HEK293 (cell line): ENCODE measurements around the gene F3.

ENCODE experiments used
- CTCF ChIA-PET: fragments of 350-600 bp; formaldehyde crosslinking; extraction: SDS; loops from one replicate; lab custom pipeline; 2021; ENCODE audit warnings: antibody characterized with exemption; lab: Yijun Ruan, JAX
- POLR2A ChIA-PET: fragments of 300-600 bp; formaldehyde crosslinking; extraction: SDS; loops from one replicate; lab custom pipeline; 2020; ENCODE audit warnings: antibody characterized with exemption, inconsistent platforms; lab: Yijun Ruan, JAX
- H3K27ac ChIP-seq: fragments of 200-500 bp; sonication (Bioruptor generic); 2 replicates; pipeline ENCODE4 v1.5.1; 2014; ENCODE audit warnings: low read depth, low read length, control low read depth, inconsistent platforms; ENCODE audit errors: extremely low read depth
- H3K36me3 ChIP-seq, 2 experiments: fragments of 200-500 bp in 1 of 2; sonication (Bioruptor generic) in 1 of 2; 1 replicate in 1 of 2; 2 replicates in 1 of 2; pipeline ENCODE4 v1.5.1; 2014 to 2017; ENCODE audit warnings: inconsistent platforms in 2 of 2, low read length in 2 of 2; ENCODE audit not compliant: control insufficient read depth in 2 of 2, insufficient read depth in 1 of 2
- H3K4me1 ChIP-seq: fragments of 200-500 bp; sonication (Bioruptor generic); 2 replicates; pipeline ENCODE4 v1.5.1; 2014; ENCODE audit warnings: mild to moderate bottlenecking, low read length, inconsistent platforms; ENCODE audit not compliant: control insufficient read depth, insufficient read depth
- H3K4me3 ChIP-seq: 2 replicates; pipeline ENCODE4 v1.5.1; 2011; ENCODE audit warnings: low read depth, mild to moderate bottlenecking, control low read depth, low read length, moderate library complexity
- H3K9me3 ChIP-seq: fragments of 200-500 bp; sonication (Bioruptor generic); 2 replicates; pipeline ENCODE4 v1.5.1; 2014; ENCODE audit warnings: low read depth, low read length, inconsistent platforms; ENCODE audit not compliant: control insufficient read depth, insufficient read depth
- GLI4 ChIP-seq: fragments of 450-650 bp; formaldehyde crosslinking; IDR thresholded peaks from 2 replicates; pipeline ENCODE4 v1.5.1; 2016; ENCODE audit warnings: missing biosample characterization, missing genetic modification characterization
- KLF9 ChIP-seq: fragments of 450-650 bp; formaldehyde crosslinking; IDR thresholded peaks from 2 replicates; pipeline ENCODE4 v1.5.1; 2016; ENCODE audit warnings: missing biosample characterization, missing genetic modification characterization, low read depth
- ZFP3 ChIP-seq: fragments of 450-650 bp; formaldehyde crosslinking; IDR thresholded peaks from 2 replicates; pipeline ENCODE4 v1.5.1; 2016; ENCODE audit warnings: low read depth, missing biosample characterization, missing genetic modification characterization
- ZNF221 ChIP-seq: fragments of 450-650 bp; formaldehyde crosslinking; IDR thresholded peaks from 2 replicates; pipeline ENCODE4 v1.5.1; 2017; ENCODE audit warnings: missing biosample characterization, missing genetic modification characterization, borderline replicate concordance
- ZNF223 ChIP-seq: fragments of 450-650 bp; formaldehyde crosslinking; IDR thresholded peaks from 2 replicates; pipeline ENCODE4 v1.5.1; 2016; ENCODE audit warnings: missing biosample characterization, missing genetic modification characterization
- ZNF24 ChIP-seq: fragments of 450-650 bp; formaldehyde crosslinking; IDR thresholded peaks from 2 replicates; pipeline ENCODE4 v1.5.1; 2016; ENCODE audit warnings: missing biosample characterization, missing genetic modification characterization
- ZNF302 ChIP-seq: fragments of 450-650 bp; formaldehyde crosslinking; IDR thresholded peaks from 2 replicates; pipeline ENCODE4 v1.5.1; 2016; ENCODE audit warnings: missing biosample characterization, missing genetic modification characterization, low read depth
- ZNF37A ChIP-seq: fragments of 450-650 bp; IDR thresholded peaks from 2 replicates; pipeline ENCODE4 v1.5.1; 2018; ENCODE audit warnings: missing biosample characterization, missing genetic modification characterization
- ZNF416 ChIP-seq: fragments of 450-650 bp; formaldehyde crosslinking; IDR thresholded peaks from 2 replicates; pipeline ENCODE4 v1.5.1; 2016; ENCODE audit warnings: missing biosample characterization, missing genetic modification characterization
- ZNF473 ChIP-seq: fragments of 450-650 bp; formaldehyde crosslinking; IDR thresholded peaks from 2 replicates; pipeline ENCODE4 v1.5.1; 2017; ENCODE audit warnings: missing biosample characterization, missing genetic modification characterization
- ZNF514 ChIP-seq: fragments of 450-650 bp; formaldehyde crosslinking; IDR thresholded peaks from 2 replicates; pipeline ENCODE4 v1.5.1; 2016; ENCODE audit warnings: missing biosample characterization, missing genetic modification characterization
- ZNF549 ChIP-seq: fragments of 450-650 bp; IDR thresholded peaks from 2 replicates; pipeline ENCODE4 v1.5.1; 2018; ENCODE audit warnings: missing biosample characterization, missing genetic modification characterization, mild to moderate bottlenecking, inconsistent platforms, moderate library complexity
- ZNF558 ChIP-seq: fragments of 450-650 bp; formaldehyde crosslinking; IDR thresholded peaks from 2 replicates; pipeline ENCODE4 v1.5.1; 2016; ENCODE audit warnings: missing biosample characterization, missing genetic modification characterization
- ZNF561 ChIP-seq: fragments of 450-650 bp; IDR thresholded peaks from 2 replicates; pipeline ENCODE4 v1.5.1; 2018; ENCODE audit warnings: missing biosample characterization, missing genetic modification characterization, borderline replicate concordance
- ZNF610 ChIP-seq: fragments of 450-650 bp; formaldehyde crosslinking; IDR thresholded peaks from 2 replicates; pipeline ENCODE4 v1.5.1; 2016; ENCODE audit warnings: missing biosample characterization, missing genetic modification characterization, borderline replicate concordance
- ZNF629 ChIP-seq: fragments of 450-650 bp; formaldehyde crosslinking; IDR thresholded peaks from 2 replicates; pipeline ENCODE4 v1.5.1; 2017; ENCODE audit warnings: missing biosample characterization, missing genetic modification characterization
- ZNF677 ChIP-seq: fragments of 450-650 bp; IDR thresholded peaks from 2 replicates; pipeline ENCODE4 v1.5.0; 2018; ENCODE audit warnings: missing biosample characterization, mild to moderate bottlenecking, missing genetic modification characterization, moderate library complexity
- ZNF707 ChIP-seq: fragments of 450-650 bp; formaldehyde crosslinking; IDR thresholded peaks from 2 replicates; pipeline ENCODE4 v1.5.1; 2016; ENCODE audit warnings: missing biosample characterization, missing genetic modification characterization
- TF ChIP-seq, protein P1 (sequence below): fragments of 450-650 bp; formaldehyde crosslinking; IDR thresholded peaks from 2 replicates; pipeline ENCODE4 v1.5.1; 2016; ENCODE audit warnings: missing biosample characterization, missing genetic modification characterization
- TF ChIP-seq, protein P2 (sequence below): fragments of 450-650 bp; formaldehyde crosslinking; IDR thresholded peaks from 2 replicates; pipeline ENCODE4 v1.5.1; 2016; ENCODE audit warnings: missing biosample characterization, missing genetic modification characterization
- TF ChIP-seq, protein P3 (sequence below): fragments of 450-650 bp; formaldehyde crosslinking; IDR thresholded peaks from 2 replicates; pipeline ENCODE4 v1.5.1; 2017; ENCODE audit warnings: missing biosample characterization, mild to moderate bottlenecking, missing genetic modification characterization, moderate library complexity
- TF ChIP-seq, protein P4 (sequence below): fragments of 450-650 bp; formaldehyde crosslinking; IDR thresholded peaks from 2 replicates; pipeline ENCODE4 v1.5.1; 2016; ENCODE audit warnings: missing biosample characterization, missing genetic modification characterization
- TF ChIP-seq, protein P5 (sequence below): fragments of 450-650 bp; formaldehyde crosslinking; IDR thresholded peaks from 2 replicates; pipeline ENCODE4 v1.5.1; 2017; ENCODE audit warnings: missing biosample characterization, missing genetic modification characterization
- TF ChIP-seq, protein P6 (sequence below): fragments of 450-650 bp; formaldehyde crosslinking; IDR thresholded peaks from 2 replicates; pipeline ENCODE4 v1.5.1; 2017; ENCODE audit warnings: missing biosample characterization, missing genetic modification characterization

Gene F3

DNA sequence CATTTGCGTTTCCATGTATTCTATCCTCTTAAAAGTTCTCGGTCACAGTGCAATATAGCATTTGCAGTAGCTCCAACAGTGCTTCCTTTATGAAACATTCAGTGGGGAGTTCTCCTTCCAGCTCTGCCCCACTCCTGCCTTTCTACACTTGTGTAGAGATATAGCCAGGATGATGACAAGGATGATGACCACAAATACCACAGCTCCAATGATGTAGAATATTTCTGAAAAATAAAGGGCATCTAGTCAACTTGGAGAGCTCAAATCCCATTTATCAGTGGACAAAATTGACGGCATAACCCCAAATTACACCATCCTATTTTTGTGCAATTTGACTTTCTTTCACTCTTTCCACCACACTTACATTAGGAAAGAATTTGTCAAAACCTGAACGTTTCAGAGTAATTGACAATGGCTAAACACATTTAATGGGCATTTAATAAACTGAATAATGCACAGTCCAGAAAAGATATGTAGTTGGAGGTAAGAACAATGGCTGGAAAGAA lies 11.1 kb downstream of the F3 start:
- Histone ChIP-seq H3K36me3 (peaks cover 0 to 48% of the 10 kb centered on the region in 2 experiments; a peak in 2 of 3 replicates), H3K9me3 (no peaks in the 10 kb centered on the region)
- CTCF ChIA-PET = interaction anchor here (0.9 to 6.5 kb wide), 4 partner anchors 17 to 275 kb away, joined by 3 to 48 read pairs (median 8); no protein-coding TSS in a partner anchor

DNA sequence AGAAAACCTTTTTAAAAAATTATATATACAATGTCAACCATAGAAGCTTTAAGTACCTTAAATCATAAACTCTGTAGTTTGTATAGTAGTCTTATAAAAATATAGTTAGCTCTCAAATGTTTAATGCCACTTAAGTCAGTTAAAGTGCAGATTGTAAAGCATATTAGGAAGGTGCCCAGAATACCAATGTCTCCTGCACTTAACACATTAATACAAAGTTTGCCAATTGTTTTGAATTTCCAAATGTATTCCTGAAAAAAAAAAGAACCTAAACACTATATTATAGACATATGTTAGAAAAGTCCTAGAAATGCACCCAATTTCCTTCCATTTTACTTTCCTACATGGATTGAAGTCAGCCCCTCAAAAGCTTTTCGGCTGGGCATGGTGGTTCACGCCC lies 12.1 kb downstream of the F3 start:
- no peak overlapping the region for H3K27ac ChIP-seq
- no peak overlapping the region for H3K4me3 ChIP-seq
- peaks cover 0 to 38% of the 10 kb centered on the region in 2 experiments; a peak in 2 of 3 replicates for H3K36me3 ChIP-seq
- no peaks in the 10 kb centered on the region for H3K4me1 ChIP-seq
- ChIA-PET CTCF (interaction anchor here (0.6 to 6.5 kb wide), 8 partner anchors 16 to 283 kb away, joined by 3 to 48 read pairs (median 4); no protein-coding TSS in a partner anchor), POLR2A (no interaction called here)
- H3K9me3 ChIP-seq = no peaks in the 10 kb centered on the region
- no peak for TF ChIP-seq ZNF610
- no peak for TF ChIP-seq ZNF473 (tag by site-specific recombination)
- no peak for TF ChIP-seq ZNF549 (tag by site-specific recombination)
- TF ChIP-seq ZNF558 (tag by site-specific recombination) = no peak
- no peak for TF ChIP-seq ZFP3
- TF ChIP-seq, protein P1, sequence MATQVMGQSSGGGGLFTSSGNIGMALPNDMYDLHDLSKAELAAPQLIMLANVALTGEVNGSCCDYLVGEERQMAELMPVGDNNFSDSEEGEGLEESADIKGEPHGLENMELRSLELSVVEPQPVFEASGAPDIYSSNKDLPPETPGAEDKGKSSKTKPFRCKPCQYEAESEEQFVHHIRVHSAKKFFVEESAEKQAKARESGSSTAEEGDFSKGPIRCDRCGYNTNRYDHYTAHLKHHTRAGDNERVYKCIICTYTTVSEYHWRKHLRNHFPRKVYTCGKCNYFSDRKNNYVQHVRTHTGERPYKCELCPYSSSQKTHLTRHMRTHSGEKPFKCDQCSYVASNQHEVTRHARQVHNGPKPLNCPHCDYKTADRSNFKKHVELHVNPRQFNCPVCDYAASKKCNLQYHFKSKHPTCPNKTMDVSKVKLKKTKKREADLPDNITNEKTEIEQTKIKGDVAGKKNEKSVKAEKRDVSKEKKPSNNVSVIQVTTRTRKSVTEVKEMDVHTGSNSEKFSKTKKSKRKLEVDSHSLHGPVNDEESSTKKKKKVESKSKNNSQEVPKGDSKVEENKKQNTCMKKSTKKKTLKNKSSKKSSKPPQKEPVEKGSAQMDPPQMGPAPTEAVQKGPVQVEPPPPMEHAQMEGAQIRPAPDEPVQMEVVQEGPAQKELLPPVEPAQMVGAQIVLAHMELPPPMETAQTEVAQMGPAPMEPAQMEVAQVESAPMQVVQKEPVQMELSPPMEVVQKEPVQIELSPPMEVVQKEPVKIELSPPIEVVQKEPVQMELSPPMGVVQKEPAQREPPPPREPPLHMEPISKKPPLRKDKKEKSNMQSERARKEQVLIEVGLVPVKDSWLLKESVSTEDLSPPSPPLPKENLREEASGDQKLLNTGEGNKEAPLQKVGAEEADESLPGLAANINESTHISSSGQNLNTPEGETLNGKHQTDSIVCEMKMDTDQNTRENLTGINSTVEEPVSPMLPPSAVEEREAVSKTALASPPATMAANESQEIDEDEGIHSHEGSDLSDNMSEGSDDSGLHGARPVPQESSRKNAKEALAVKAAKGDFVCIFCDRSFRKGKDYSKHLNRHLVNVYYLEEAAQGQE (tag by site-specific recombination) = no peak
- TF ChIP-seq, protein P2, sequence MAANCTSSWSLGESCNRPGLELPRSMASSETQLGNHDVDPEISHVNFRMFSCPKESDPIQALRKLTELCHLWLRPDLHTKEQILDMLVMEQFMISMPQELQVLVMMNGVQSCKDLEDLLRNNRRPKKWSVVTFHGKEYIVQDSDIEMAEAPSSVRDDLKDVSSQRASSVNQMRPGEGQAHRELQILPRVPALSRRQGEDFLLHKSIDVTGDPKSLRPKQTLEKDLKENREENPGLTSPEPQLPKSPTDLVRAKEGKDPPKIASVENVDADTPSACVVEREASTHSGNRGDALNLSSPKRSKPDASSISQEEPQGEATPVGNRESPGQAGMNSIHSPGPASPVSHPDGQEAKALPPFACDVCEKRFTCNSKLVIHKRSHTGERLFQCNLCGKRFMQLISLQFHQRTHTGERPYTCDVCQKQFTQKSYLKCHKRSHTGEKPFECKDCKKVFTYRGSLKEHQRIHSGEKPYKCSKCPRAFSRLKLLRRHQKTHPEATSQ (tag by site-specific recombination) = no peak
- no peak for TF ChIP-seq GLI4
- TF ChIP-seq ZNF24 (tag by site-specific recombination) = no peak
- TF ChIP-seq, protein P3, sequence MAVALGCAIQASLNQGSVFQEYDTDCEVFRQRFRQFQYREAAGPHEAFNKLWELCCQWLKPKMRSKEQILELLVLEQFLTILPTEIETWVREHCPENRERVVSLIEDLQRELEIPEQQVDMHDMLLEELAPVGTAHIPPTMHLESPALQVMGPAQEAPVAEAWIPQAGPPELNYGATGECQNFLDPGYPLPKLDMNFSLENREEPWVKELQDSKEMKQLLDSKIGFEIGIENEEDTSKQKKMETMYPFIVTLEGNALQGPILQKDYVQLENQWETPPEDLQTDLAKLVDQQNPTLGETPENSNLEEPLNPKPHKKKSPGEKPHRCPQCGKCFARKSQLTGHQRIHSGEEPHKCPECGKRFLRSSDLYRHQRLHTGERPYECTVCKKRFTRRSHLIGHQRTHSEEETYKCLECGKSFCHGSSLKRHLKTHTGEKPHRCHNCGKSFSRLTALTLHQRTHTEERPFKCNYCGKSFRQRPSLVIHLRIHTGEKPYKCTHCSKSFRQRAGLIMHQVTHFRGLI = no peak
- no peak for TF ChIP-seq ZNF223 (tag by site-specific recombination)
- no peak for TF ChIP-seq ZNF221 (tag by site-specific recombination)
- TF ChIP-seq, protein P4, sequence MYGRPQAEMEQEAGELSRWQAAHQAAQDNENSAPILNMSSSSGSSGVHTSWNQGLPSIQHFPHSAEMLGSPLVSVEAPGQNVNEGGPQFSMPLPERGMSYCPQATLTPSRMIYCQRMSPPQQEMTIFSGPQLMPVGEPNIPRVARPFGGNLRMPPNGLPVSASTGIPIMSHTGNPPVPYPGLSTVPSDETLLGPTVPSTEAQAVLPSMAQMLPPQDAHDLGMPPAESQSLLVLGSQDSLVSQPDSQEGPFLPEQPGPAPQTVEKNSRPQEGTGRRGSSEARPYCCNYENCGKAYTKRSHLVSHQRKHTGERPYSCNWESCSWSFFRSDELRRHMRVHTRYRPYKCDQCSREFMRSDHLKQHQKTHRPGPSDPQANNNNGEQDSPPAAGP = no peak
- no peak for TF ChIP-seq ZNF514 (tag by site-specific recombination)

More for the DNA sequence above, 11.1 kb downstream of the F3 start:
- POLR2A ChIA-PET = no interaction called here
- Histone ChIP-seq H3K4me1 (no peaks in the 10 kb centered on the region), H3K4me3 (no peak overlapping the region), H3K27ac (no peak overlapping the region)
- TF ChIP-seq ZNF561 (tag by site-specific recombination) = no peak
- no peak for TF ChIP-seq ZNF37A (tag by site-specific recombination)
- TF ChIP-seq ZNF302 (tag by site-specific recombination) = no peak
- no peak for TF ChIP-seq ZNF416 (tag by site-specific recombination)
- TF ChIP-seq ZNF629 (tag by site-specific recombination) = no peak
- TF ChIP-seq, protein P5, sequence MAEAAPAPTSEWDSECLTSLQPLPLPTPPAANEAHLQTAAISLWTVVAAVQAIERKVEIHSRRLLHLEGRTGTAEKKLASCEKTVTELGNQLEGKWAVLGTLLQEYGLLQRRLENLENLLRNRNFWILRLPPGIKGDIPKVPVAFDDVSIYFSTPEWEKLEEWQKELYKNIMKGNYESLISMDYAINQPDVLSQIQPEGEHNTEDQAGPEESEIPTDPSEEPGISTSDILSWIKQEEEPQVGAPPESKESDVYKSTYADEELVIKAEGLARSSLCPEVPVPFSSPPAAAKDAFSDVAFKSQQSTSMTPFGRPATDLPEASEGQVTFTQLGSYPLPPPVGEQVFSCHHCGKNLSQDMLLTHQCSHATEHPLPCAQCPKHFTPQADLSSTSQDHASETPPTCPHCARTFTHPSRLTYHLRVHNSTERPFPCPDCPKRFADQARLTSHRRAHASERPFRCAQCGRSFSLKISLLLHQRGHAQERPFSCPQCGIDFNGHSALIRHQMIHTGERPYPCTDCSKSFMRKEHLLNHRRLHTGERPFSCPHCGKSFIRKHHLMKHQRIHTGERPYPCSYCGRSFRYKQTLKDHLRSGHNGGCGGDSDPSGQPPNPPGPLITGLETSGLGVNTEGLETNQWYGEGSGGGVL (tag by site-specific recombination) = no peak
- TF ChIP-seq ZNF677 (tag by site-specific recombination) = no peak
- TF ChIP-seq KLF9 (tag by site-specific recombination) = no peak
- TF ChIP-seq, protein P6, sequence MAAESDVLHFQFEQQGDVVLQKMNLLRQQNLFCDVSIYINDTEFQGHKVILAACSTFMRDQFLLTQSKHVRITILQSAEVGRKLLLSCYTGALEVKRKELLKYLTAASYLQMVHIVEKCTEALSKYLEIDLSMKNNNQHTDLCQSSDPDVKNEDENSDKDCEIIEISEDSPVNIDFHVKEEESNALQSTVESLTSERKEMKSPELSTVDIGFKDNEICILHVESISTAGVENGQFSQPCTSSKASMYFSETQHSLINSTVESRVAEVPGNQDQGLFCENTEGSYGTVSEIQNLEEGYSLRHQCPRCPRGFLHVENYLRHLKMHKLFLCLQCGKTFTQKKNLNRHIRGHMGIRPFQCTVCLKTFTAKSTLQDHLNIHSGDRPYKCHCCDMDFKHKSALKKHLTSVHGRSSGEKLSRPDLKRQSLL (tag by site-specific recombination) = no peak
- no peak for TF ChIP-seq ZNF707 (tag by site-specific recombination)
- TF ChIP-seq, protein P2 (tag by site-specific recombination) = no peak
